Activated CD4-positive, CD25-positive, alpha-beta regulatory T cell treated with anti-CD3 and anti-CD28 coated beads, Interleukin-2, amount 50 U/mL, for 72 hours (primary cell): ENCODE measurements around the gene ALG1L2.
"Not testable (repeated sequence)": the region's sequence is repeated elsewhere in the genome, so short reads cannot be mapped to it uniquely, and the experiment has no call there.

Source experiments
- DNase-seq: peaks from one replicate; pipeline ENCODE4 v3.0.0; 2021

Gene ALG1L2, protein sequence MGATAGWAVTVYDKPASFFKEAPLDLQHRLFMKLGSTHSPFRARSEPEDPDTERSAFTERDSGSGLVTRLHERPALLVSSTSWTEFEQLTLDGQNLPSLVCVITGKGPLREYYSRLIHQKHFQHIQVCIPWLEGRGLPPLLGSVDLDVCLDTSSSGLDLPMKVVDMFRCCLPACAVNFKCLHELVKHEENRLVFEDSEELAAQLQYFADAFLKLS

DNA sequence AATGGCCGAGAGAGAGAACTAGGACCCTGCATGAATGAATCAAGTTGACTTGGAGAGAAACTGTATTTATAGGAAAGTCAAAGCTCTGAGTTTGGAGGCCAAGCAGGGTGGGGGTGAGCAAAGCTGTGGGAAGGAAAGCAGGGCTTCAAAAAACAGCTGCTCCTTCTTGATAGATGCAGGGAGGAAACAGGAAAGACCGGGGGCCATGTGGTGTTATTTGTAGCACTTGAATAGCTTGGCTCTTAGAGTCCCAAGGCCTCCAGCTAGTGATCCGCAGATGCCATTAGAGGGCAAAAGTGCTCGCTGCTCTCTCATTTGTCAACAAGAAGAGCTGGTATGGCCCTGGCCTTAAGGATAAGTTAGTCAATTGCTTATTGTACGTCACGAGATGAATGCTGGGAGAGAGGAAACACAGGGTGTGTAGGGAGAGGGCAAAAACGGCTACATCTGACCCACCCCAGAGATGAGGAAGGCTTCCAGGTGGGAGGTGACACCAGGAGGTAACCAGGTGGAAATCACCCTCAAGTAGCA lies at the start of gene ALG1L2:
Gene ALG1L2, plus strand, starts transcription at position 481 of the 531 bp plus-strand sequence. CDS start 186 bp downstream, outside the sequence.
- no peak for DNase-seq

DNA sequence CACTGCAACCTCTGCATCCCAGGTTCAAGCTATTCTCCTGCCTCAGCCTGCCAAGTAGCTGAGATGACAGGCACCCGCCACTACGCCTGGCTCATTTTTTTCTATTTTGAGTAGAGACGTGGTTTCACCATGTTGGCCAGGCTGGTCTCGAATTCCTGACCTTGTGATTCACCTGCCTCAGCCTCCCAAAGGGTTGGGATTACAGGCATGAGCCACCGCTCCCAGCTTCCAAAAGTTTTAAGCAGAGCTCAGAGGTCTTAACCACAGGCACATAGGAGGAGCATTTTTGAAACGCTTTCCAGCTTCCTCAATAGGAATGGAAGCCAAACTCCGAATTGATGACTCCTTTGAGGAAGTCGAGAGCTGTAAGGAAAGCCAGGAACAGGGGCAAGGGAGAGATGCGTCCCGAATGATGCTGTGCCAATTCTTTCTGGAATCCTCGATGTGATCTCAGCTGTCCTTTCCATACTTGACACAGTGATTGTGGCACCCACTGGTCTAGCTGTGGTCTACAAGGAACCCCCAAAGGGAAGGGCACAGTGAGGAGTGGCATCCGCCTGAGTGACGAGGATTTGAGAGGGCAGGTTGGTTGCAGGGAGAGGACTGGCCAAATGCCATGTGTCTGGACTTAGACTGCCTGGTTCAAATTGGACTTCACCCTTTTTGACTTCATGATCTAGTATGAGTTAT lies 44.4 kb upstream of the ALG1L2 start:
- not testable (repeated sequence) for DNase-seq

DNA sequence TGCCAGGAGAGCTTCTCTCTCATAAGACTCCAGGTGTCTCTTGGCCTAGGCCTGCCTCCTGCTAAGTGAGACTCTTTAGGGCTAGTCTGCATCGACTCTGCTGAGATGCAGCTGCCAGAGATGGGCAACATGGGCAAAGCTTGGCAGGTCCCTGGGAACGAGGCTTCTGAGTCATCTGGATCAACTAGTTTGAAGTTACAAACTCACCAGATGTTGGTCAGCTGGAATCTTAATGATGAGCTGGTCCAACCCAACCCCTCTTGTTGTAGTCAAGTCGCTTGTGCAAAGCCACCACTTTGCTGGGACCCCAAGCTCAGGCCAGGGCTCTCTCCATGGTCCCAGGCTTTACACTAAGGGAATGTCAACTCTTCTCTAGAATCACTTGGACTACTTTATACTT lies 38.9 kb upstream of the ALG1L2 start:
- not testable (repeated sequence) for DNase-seq

DNA sequence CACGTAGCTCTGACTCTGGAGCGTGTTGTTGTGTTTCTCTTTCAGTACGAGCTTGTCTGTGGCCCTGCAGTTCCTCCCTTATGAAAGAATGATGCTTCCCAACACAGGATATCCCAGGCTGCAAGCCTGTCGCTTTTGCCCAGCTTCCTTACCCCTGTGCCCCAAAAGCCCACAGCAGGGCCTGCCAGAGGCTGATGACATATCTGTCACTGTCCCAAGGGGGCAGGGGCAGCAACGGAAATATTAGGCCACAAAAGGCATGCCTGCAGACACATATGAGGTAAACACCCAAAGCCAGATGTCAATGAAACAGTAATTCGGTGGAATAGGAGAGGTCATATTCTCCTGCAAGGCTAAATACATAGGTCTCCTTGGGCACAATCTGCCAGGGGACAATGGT lies 38.0 kb upstream of the ALG1L2 start:
- DNase-seq: not testable (repeated sequence)

DNA sequence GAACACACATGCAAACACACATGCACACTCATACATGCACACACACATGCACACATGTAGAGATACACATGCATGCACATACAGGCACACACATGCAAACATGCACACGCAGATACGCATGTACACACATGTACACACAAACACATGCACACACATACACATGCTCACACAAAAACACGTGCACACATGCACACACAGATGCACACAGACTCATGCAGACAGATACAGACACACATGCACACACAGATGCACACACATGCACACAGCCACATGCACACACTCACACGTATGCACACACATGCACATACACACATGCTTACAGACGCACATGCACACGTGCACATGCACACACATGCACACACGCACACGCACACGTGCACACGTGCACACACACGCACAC lies 37.3 kb upstream of the ALG1L2 start:
- no peak for DNase-seq

DNA sequence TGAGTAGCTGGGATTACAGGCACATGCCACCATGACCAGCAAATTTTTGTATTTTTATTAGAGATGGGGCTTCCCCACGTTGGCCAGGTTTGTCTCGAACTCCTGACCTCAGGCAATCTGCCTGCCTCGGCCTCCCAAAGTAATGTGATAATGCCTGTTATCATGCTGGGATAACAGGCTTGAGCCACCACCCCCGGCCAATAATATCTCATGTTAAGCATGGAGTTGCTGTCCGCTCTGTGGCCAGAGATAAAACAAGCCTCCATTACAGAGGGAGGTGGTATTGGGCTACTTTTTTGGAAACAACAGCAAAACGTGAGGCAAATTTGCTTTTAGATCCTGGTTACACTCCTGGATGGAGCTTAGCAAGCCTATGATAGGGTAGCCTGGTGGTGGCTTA lies 32.9 kb upstream of the ALG1L2 start:
- DNase-seq: no peak

DNA sequence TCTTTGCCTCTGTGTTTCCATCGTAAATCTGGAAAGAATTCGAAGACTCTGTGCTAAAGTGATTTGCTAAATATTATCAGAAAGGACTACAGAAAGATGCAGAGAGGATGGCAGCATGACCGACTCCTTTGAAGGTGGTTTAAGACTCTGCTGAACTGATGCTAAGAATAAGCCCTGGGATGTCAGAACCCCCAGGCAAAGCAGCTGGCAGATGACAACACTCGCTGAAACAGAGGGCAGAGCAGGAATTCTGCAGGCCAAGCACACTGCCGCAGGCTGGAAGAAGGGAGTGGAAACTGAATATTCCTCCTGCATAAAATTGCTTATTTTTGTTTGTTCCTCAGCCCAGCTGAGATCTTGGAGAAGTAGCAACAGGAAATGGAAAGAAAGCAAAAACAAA lies 29.3 kb upstream of the ALG1L2 start:
- not testable (repeated sequence) for DNase-seq

DNA sequence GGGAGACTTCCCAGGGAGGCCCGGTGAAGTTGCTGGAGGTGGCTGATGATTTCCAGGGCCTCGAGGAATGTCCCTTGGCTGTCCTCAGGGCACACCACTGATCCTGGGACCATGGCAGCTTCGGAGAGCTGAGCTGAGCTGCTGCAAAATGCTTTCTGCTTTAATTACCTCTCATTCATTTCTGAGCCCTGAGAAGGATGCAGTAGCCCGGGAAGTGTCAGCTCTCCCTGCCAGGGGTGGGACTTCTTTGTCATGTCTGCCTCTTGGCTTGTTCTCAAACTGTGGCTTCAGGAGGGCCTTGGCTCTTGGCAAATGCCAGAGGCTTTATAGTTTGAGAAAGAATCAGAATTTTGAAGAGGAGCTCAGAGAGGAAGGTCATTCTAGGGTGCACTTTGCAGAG lies 28.7 kb upstream of the ALG1L2 start:
- DNase-seq: not testable (repeated sequence)

DNA sequence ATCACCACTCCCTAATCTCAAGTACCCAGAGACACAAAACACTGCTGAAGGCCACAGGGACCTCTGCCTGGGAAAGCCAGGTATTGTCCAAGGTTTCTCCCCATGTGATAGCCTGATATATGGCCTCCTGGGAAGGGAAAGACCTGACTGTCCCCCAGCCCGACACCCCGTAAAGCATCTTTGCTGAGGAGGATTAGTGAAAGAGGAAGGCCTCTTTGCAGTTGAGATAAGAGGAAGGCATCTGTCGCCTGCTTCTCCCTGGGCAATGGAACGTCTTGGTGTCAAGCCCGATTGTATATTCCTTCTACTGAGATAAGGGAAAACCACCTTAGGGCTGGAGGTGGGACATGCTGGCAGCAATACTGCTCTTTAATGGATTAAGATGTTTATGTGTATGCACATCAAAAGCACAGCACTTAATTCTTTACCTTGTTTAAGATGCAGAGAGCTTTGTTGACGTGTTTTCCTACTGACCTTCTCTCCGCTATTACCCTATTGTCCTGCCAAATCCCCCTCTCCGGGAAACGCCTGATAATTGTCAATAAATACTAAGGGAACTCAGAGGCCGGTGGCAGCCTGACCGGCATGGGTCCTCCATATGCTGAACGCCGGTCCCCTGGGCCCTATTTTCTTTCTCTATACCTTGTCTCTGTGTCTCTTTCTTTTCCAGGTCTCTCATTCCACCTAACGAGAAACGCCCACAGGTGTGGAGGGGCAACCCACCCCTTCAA lies 23.9 kb upstream of the ALG1L2 start:
- DNase-seq: not testable (repeated sequence)

DNA sequence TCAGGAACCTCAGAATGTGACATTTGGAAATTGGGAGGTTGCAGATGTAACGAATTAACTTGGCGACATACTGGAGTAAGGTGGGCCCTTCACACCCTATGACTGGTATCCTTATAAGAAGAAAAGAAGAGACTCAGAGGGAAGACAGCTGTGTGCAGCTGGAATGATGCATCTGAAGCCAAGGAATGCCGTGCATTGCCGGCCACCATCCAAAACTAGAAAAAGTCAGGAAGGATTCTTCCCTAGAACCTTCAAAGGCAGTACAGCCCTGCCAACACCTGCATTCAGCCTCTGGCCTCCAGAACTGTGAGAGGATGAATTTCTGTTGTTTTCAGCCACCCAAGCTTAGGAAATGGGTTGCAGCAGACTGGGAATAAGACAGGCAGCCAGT lies 23.4 kb upstream of the ALG1L2 start:
- not testable (repeated sequence) for DNase-seq

DNA sequence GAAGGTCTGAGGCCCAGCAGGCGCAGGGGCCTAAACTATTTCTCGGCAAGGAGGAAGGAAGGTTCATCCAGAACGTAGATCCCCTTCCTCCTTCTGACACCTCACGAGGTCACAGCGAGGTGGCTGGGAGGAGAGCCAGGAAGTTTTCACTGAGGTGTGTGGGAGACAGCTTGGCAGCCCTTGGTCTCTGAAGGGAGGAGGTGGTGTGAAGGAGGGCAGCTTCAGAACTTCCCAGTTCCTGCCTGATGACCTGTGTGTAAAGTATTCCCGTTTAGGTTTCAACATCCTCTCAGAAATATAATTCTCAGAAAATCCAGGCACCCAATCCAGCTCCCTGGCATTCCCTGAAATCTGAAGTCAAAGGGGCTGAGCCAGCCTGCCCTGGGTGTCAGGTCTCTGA lies 22.9 kb upstream of the ALG1L2 start:
- DNase-seq: not testable (repeated sequence)

DNA sequence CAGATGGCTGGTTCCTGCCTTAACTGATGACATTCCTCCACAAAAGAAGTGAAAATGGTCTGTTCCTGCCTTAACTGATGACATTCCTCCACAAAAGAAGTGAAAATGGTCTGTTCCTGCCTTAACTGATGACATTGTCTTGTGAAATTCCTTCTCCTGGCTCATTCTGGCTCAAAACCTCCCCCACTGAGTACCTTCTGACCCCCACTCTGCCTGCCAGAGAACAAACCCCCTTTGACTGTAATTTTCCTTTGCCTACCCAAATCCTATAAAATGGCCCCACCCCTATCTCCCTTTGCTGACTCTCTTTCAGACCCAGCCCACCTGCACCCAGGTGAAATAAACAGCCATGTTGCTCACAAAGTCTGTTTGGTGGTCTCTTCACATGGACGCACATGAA lies 22.5 kb upstream of the ALG1L2 start:
- not testable (repeated sequence) for DNase-seq

DNA sequence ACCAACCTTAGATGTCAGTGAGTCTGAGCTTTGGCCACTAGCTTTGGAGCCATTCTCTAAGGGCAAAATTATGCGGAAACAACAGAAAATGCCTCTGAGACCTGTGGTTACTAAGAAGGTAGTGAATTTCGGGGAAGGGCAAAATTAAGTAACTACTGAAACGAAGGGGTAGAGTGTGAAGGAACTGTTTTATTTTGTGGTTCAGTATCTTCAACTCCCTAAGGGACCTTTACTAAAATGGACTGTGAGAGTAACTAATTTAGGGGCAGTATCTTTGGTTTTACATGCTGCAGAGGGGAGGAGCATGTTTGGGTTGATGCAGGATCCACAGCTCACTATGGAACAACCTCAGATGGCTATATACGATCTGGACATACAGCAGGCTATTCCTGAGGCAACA lies 8.0 kb upstream of the ALG1L2 start:
- no peak for DNase-seq

DNA sequence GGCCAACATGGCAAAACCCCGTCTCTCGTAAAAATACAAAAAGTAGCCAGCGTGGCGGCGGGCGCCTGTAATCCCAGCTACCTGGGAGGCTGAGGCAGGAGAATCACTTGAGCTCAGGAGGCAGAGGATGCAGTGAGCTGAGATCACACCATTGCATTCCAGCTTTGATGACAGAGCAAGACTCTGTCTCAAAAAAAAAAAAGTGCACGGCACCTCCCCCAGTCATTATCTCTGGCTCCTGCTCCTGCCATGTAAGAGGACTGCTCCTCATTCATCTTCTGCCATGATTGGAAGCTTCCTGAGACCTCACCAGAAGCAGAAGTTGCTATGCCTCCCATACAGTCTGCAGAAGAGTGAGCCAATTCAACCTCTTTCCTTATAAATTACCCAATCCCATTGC lies 4.0 kb upstream of the ALG1L2 start:
- DNase-seq: no peak

DNA sequence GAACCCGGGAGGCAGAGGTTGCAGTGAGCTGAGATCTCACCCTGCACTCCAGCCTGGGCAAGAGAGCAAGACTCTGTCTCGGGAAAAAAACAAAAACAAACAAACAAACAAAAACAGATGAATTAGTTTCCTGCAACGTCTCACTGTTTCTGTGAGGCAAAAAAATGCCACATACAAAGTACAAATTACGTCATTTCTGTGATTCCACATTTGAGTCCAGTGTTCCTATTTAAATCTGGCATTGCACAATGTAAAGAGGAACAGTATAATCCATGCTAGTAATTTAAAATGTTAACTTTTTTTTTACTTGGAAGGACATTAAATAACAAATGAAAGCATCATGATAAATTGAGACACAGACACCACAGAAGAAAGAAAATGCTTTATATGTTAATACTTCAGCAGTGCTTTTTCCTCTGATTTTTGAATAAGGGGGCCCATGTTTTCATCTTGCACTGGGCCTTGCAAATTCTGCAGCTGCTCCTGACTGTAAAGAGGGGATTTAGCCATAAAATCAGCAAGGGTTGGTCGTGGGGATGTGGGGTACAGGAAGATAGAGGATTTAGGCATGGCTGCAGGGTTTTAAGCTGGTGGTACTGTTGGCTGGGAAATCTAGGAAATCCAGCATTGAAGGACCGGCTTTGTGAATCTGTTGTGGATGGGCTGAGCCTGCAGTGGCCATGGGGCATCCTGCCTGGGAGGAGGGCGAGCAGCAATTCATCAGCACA lies 1.9 kb downstream of the ALG1L2 start:
- not testable (repeated sequence) for DNase-seq

DNA sequence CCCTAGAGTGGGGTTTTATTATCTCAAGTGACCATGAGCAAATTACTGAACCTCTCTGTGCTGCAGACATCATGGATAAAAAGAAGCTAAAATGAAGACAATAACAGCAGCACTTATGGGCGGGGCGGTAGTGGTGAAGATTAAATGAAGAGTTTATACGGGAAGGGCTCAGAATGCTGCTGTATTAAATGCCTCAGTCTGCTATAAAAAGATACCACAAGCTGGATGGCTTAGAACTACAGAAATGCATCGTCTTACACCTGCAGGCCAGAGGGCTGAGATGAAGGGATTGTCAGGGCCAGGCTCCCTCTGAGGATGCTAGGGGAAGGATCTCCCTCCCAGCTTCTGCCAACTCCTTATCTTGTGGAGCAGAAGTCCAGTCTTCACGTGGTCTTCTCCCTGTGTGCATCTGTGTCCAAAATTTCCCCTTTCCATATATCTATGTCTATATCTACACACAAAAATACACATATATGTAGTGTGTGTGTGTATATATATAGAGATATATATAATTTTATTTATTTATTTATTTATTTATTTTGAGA lies 2.9 kb downstream of the ALG1L2 start:
- no peak for DNase-seq

DNA sequence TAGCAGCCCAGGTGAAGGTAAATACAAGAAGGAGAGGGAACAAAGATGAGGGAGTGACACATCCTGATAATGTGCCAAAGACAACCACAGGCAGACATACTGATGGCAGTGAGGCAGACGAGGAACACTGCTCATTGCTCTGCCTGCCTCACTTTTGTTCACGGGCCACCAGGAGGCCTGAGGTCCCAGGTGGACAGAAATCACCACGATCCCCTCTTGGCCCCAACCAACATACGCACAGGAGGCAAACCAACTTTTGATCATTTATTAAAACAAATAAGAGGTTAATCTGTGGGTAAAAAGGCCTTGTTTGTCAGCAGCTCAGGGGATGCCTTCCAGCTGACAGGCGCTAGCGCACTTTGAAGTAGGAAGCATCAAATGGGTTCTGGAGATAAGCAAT lies 4.2 kb downstream of the ALG1L2 start:
- DNase-seq: no peak

DNA sequence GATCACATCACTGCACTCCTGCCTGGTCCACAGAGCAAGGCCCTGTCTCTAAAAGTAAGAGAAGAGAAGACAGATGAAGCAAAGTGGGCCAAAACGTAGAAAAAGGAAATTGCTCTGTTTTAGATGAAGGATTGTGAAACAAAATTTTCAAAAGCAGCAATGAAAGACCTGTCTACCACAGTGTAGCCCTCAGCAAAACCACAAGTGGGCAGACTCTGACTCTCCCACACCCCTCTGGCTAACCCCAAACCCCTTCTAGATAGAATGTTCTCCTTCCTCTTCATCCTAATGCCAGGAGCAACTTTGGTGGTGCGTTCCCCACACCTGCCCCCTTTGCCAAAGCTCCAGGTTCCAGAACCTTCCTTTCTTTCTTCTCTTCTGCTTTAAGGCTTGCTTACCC lies 5.0 kb downstream of the ALG1L2 start:
- not testable (repeated sequence) for DNase-seq

DNA sequence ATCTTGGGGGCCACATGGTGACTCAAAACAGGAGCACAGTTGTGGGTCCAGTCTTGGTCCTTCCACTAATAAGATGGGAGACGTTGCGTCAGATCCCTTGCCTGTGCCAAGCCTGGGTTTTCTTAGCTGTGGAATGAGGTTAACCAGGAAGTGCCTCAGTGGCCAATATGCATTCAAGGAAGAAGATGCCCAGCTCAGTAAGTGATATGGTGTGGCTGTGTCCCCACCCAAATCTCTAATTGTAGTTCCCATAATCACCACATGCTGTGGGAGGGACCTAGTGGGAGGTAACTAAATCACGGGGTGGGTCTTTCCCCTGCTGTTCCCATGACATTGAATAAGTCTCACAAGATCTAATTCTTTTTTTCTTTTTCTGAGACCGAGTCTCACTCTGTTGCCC lies 6.4 kb downstream of the ALG1L2 start:
- DNase-seq: no peak

DNA sequence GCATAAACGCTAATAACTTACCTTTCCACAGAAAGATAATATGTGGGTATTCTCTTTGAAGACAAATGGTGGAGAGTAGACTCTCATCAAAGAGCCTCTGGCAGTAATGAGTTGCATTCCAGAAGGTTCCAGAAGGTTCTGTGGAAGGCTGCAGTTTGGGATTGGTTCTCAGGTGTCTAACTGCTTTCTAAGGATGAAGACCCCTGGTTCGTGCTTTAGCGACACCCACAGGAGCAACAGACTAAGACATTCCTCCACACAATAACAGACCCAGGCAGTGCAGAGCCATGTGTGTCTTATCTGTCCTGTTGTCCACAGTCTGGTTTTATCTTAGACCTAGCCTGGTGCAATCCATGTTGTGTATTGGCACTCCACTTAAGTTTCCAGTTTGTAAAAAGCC lies 9.1 kb downstream of the ALG1L2 start:
- DNase-seq: not testable (repeated sequence)

DNA sequence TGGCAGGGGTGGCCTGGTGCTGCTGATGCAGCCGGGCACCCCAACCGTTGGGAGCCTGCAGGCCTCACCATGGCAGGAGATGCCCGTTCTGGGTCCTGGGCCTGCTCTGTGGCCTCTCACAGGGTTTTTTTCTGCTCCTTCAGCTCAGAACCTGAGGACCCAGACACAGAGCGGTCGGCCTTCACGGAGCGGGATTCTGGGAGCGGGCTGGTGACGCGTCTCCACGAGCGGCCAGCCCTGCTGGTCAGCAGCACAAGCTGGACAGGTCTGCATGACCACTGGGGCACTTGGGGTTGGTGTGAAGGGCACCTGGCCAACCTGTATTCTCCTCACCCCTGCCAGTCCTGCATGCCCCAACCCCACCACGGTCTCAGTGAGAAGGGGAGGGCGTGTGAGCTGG lies 10.3 kb downstream of the ALG1L2 start:
- DNase-seq: no peak

DNA sequence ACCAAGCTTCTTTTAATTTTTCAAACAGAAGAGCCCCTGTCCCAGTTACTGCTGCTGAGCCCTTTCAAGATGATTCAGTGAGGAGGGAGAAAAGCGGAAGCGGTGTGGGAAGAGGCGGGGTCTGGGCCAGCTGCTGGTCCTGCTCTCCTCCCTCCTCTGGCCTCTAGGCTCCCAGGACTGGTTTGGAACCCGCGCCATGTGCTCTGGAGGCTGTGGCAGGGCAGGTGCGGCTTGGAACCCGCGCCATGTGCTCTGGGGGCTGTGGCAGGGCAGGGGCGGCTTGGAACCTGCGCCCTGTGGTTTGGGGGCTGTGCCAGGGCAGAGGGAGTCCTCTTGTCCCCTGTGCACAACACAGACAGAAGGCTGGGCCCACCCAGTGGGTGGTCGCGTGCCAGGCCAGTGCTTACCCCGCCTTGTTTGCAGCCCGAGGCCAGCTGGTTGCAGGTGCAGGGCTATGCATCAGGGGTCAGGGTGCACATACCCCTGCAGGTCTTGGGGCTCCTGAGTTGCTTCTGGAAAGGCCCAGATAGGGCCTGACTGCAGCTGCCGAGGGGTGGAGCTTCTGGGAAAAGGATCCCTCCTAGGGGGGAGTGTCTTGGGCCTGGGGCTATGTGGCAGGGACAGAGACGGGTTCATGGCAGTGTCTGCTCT lies 12.2 kb downstream of the ALG1L2 start:
- no peak for DNase-seq
